Stomach smooth muscle (tissue), 2 donors: ENCODE results near the gene MILR1.
"Not testable (repeated sequence)": the region's sequence is repeated elsewhere in the genome, so short reads cannot be mapped to it uniquely, and the experiment has no call there.

Source experiments
- H3K27ac ChIP-seq: one replicate; pipeline ENCODE4 v1.7.0; 2013; ENCODE audit warnings: mild to moderate bottlenecking, low read length, inconsistent platforms
- H3K27me3 ChIP-seq, 2 donors: one replicate each; pipeline ENCODE4 v1.7.0; 2013; ENCODE audit warnings: low read length in 2 of 2; ENCODE audit not compliant: insufficient read depth in 2 of 2, control insufficient read depth in 1 of 2
- H3K36me3 ChIP-seq, 2 donors: one replicate each; pipeline ENCODE4 v1.7.0; 2013; ENCODE audit warnings: low read length in 2 of 2; ENCODE audit not compliant: control insufficient read depth in 2 of 2, insufficient read depth in 2 of 2
- H3K4me1 ChIP-seq: one replicate; pipeline ENCODE4 v1.7.0; 2013; ENCODE audit warnings: low read length; ENCODE audit not compliant: control insufficient read depth, insufficient read depth
- H3K4me3 ChIP-seq, 2 donors: one replicate each; pipeline ENCODE4 v1.7.0; 2013; ENCODE audit warnings: low read length in 2 of 2
- H3K9ac ChIP-seq, 2 donors: one replicate each; pipeline ENCODE4 v1.7.0; 2013; ENCODE audit warnings: low read length in 2 of 2, mild to moderate bottlenecking in 1 of 2
- H3K9me3 ChIP-seq, 2 donors: one replicate each; pipeline ENCODE4 v1.7.0; 2013; ENCODE audit warnings: low read length in 2 of 2; ENCODE audit not compliant: control insufficient read depth in 2 of 2
- donor health status: healthy.
- donor health status: Pancreatic carcinoma.

The MILR1 gene

GRCh38 chr17:64428406-64428805, 20.5 kb upstream of the MILR1 start:
- H3K27me3 ChIP-seq, result no peaks in the 10 kb centered on the region
- no peaks in the 10 kb centered on the region for H3K36me3 ChIP-seq
- H3K4me3 ChIP-seq, result no peak overlapping the region
- H3K27ac ChIP-seq, result no peak overlapping the region
- no peak overlapping the region for H3K9ac ChIP-seq
- no peaks in the 10 kb centered on the region for H3K9me3 ChIP-seq
- no peaks in the 10 kb centered on the region for H3K4me1 ChIP-seq

GRCh38 chr17:64430036-64430435, 18.9 kb upstream of the MILR1 start:
- H3K4me3 ChIP-seq, H3K4me1 ChIP-seq, H3K9ac ChIP-seq, H3K27me3 ChIP-seq, H3K36me3 ChIP-seq, H3K9me3 ChIP-seq, H3K27ac ChIP-seq: not testable (repeated sequence)

GRCh38 chr17:64431534-64431933, 17.4 kb upstream of the MILR1 start:
- H3K4me1 ChIP-seq, result no peaks in the 10 kb centered on the region
- H3K9me3 ChIP-seq, result no peaks in the 10 kb centered on the region
- no peak overlapping the region for H3K9ac ChIP-seq
- H3K36me3 ChIP-seq, result no peaks in the 10 kb centered on the region
- H3K27ac ChIP-seq, result no peak overlapping the region
- H3K4me3 ChIP-seq, result no peak overlapping the region
- H3K27me3 ChIP-seq, result no peaks in the 10 kb centered on the region

- peaks cover 0 to 3% of the 10 kb centered on the region in 2 donors for H3K9me3 ChIP-seq
Measured at GRCh38 chr17:64437944-64438525, 10.9 kb upstream of the MILR1 start.

GRCh38 chr17:64439521-64439920, 9.4 kb upstream of the MILR1 start:
- H3K4me3 ChIP-seq, H3K9me3 ChIP-seq, H3K27me3 ChIP-seq, H3K4me1 ChIP-seq, H3K27ac ChIP-seq, H3K9ac ChIP-seq, H3K36me3 ChIP-seq: not testable (repeated sequence)

More at GRCh38 chr17:64437944-64438525, 10.9 kb upstream of the MILR1 start:
- no peak overlapping the region for H3K9ac ChIP-seq
- no peaks in the 10 kb centered on the region for H3K4me1 ChIP-seq
- H3K4me3 ChIP-seq, result no peak overlapping the region
- no peaks in the 10 kb centered on the region for H3K36me3 ChIP-seq
- H3K27ac ChIP-seq, result no peak overlapping the region
- no peaks in the 10 kb centered on the region for H3K27me3 ChIP-seq

- H3K27me3 ChIP-seq, result no peaks in the 10 kb centered on the region
Measured at GRCh38 chr17:64439956-64440355, 9.0 kb upstream of the MILR1 start.

GRCh38 chr17:64441772-64442540, 7.0 kb upstream of the MILR1 start:
- no peaks in the 10 kb centered on the region for H3K27me3 ChIP-seq
- H3K4me3 ChIP-seq, result no peak overlapping the region
- no peaks in the 10 kb centered on the region for H3K4me1 ChIP-seq
- peaks cover 0 to 3% of the 10 kb centered on the region in 2 donors for H3K9me3 ChIP-seq
- H3K9ac ChIP-seq, result no peak overlapping the region
- H3K27ac ChIP-seq, result no peak overlapping the region
- H3K36me3 ChIP-seq, result no peaks in the 10 kb centered on the region

More at GRCh38 chr17:64439956-64440355, 9.0 kb upstream of the MILR1 start:
- Histone ChIP-seq H3K4me1 (no peaks in the 10 kb centered on the region), H3K9me3 (peaks cover 0 to 3% of the 10 kb centered on the region in 2 donors), H3K4me3 (no peak overlapping the region), H3K36me3 (no peaks in the 10 kb centered on the region), H3K27ac (no peak overlapping the region), H3K9ac (no peak overlapping the region)

- H3K27ac ChIP-seq, result no peak overlapping the region
- no peak overlapping the region for H3K4me3 ChIP-seq
- H3K9ac ChIP-seq, result no peak overlapping the region
- H3K4me1 ChIP-seq, result no peaks in the 10 kb centered on the region
- no peaks in the 10 kb centered on the region for H3K27me3 ChIP-seq
- peaks cover 0 to 3% of the 10 kb centered on the region in 2 donors for H3K9me3 ChIP-seq
- no peaks in the 10 kb centered on the region for H3K36me3 ChIP-seq
Measured at GRCh38 chr17:64442541-64442971, 6.4 kb upstream of the MILR1 start.

- H3K36me3 ChIP-seq, result no peaks in the 10 kb centered on the region
Measured at GRCh38 chr17:64443086-64443760, 5.7 kb upstream of the MILR1 start.

GRCh38 chr17:64447526-64447925, 1.4 kb upstream of the MILR1 start:
- no peak overlapping the region for H3K27ac ChIP-seq
- H3K36me3 ChIP-seq, result no peaks in the 10 kb centered on the region
- no peaks in the 10 kb centered on the region for H3K27me3 ChIP-seq
- no peak overlapping the region for H3K9ac ChIP-seq
- H3K4me1 ChIP-seq, result no peaks in the 10 kb centered on the region
- no peaks in the 10 kb centered on the region for H3K9me3 ChIP-seq
- H3K4me3 ChIP-seq, result no peak overlapping the region

More at GRCh38 chr17:64443086-64443760, 5.7 kb upstream of the MILR1 start:
- Histone ChIP-seq H3K9me3 (no peaks in the 10 kb centered on the region), H3K9ac (no peak overlapping the region), H3K27ac (no peak overlapping the region), H3K4me3 (no peak overlapping the region), H3K27me3 (no peaks in the 10 kb centered on the region), H3K4me1 (no peaks in the 10 kb centered on the region)
